Measurements from ENCODE around the gene PIP4K2A.
"Not testable (repeated sequence)": the region's sequence is repeated elsewhere in the genome, so short reads cannot be mapped to it uniquely, and the experiment has no call there.

The PIP4K2A gene

DNA sequence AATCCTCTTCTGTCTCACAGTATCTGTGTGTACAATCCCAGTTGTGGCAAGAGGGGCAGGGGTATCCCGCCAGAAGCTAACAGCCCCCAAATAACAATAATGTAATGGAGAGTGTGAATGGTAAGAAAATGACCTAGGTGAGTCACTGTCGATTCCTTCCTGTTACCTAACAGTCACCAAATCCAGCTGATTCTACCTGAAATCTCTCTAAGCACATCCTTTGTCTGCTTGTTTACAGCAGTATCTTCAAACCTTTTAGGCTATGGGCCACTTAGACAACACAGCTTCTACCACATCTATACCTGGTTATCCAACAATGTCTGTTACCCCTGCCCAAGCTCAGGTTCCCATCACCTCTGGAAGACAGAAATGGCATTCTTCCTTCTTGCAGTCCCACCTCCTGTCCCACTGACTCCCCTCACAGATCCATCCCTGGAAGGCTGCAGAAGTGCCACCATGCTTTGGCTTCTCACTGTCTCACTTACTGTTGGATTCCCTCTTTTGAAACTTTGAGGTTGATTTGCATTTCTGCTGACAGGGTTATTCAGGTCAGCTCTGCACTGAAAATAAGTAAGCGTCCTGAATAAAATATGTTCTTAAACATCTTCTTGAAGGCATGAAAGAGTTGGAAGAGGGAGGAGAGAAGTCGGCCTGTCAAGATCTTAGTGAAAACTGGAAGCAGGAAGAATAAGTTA is 13.1 kb downstream of the PIP4K2A start:
- in situ Hi-C loops (cut with HindIII; ENCODE audit: low pct_ligation_motif_present, low pct_unique_long_range_greater_than_20kb, low sequenced_read_pairs), result no loop called here

DNA sequence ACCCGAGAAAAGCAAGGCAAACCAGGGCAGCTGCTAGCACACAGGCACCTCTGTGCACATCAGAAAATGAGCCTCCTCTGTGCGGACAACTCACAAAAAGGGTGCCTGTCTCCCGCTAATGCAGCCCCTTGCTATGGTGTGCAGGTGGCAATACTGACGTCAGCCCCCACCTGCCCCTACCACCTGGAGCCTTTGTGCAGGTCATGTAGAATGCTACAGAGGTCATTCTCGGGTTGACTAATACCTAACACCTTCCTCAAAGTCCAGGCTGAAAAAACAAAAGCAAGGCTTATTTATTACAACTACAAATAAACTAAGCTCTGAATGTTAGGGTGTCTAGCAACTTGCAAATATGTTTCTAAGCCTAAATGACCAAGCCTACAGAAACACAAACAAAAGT is 13.9 kb downstream of the PIP4K2A start:
- in situ Hi-C loops (cut with HindIII; ENCODE audit: low pct_ligation_motif_present, low pct_unique_long_range_greater_than_20kb, low sequenced_read_pairs), result no loop called here
- DNase-seq, result no peak

More for the DNA sequence above, 13.1 kb downstream of the PIP4K2A start:
- DNase-seq, result no peak

DNA sequence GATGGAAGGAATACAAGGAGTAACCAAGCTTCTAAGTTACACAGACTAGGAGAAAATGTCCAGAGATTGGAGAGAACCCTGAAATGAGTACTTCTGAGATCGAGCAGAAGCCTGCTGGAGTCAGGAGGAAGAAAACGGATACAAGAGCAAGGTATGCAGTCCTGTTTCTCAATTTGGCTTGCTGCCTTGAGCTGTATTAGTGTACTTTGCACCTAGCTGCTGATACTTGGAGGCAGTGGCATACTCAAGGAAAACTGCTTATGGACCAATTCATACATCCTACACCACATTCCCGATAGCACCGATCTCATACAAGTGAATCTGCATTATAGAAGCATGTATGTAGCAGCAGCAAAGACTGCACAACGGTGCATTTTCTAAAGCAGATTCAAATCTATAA is 14.4 kb downstream of the PIP4K2A start:
- no peak for DNase-seq
- in situ Hi-C loops (cut with HindIII; ENCODE audit: low pct_ligation_motif_present, low pct_unique_long_range_greater_than_20kb, low sequenced_read_pairs), result no loop called here

DNA sequence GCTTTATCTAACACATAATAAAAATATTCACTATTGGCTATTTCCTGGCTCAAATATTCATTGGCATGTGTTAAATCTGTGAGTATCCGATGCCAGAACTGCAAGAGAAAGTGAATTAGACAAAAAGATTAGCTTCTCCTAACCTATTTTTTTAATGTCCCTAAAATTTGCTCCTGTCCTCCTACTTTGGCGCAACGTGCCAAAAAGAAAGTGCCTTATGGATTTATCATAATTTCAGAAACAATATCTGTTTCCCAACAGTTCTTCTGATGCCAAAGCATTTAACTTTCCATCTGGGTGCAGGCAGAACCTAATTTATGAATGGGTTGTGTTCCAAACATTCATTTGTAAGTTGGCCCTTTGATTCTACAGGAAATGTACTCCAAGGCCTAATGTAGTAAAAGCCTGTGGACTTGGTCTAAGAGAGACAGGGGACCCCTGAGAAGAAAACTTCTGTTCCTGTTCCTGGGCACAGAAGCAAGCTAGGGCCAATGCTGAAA is 15.4 kb downstream of the PIP4K2A start:
- in situ Hi-C loops (cut with HindIII; ENCODE audit: low pct_ligation_motif_present, low pct_unique_long_range_greater_than_20kb, low sequenced_read_pairs), result no loop called here
- DNase-seq, result no peak

DNA sequence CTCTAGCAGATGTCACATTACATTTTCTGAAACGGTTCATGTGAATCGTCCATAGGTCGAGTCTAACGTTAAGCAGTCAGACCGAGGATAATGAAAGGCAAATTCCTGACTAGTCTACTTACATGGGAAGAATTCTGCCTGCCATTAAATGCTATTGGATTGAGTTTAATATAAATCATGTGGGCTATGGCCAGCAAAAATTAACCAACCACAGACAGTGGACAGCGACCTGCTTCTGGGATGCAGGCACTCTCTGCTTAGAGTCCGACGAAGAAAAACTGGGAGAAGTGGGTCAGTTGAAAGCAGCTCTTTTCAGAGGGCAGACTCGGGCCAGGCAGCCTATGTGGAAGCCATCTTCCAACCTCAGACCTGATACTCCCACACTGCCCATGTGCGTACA is 16.6 kb downstream of the PIP4K2A start:
- DNase-seq, result no peak
- in situ Hi-C loops (cut with HindIII; ENCODE audit: low pct_ligation_motif_present, low pct_unique_long_range_greater_than_20kb, low sequenced_read_pairs), result no loop called here

DNA sequence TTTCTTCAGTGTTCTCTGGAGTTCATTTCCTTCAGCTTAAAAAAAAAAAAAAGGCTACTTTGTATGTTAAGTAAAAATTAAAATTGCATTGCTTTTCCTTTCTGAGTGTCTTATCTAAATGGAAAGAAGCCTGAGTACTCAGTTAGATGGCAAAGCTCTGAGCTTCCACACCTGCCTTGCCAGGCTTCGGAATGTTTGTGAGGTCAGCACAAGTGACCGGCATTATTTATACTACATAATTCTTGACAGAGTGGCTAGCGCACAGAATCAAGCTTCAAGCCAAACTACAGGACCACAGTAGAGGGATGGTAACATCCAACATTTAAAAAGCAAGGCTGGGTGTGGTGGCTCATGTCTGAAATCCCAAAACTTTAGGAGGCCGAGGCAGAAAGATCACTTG is 17.3 kb downstream of the PIP4K2A start:
- in situ Hi-C loops (cut with HindIII; ENCODE audit: low pct_ligation_motif_present, low pct_unique_long_range_greater_than_20kb, low sequenced_read_pairs), result no loop called here
- DNase-seq, result no peak

DNA sequence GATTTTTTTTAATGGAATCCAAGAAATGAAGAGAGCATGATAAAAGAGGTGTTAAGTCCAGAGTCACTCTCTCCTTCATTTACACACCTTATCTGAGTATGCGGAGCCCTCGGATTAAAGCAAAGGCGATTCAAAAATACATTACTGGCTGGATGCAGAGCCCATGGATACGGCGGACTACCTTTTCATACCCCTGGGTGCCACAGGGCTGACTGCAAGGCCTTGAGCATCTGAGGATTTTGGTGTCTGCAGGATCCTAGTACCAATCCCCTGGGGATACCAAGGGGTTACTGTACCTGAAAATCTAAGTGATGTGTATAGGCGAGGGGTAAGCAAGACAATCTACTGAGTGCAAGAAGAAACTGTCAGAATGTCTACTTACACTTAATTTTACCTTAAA is 20.5 kb downstream of the PIP4K2A start:
- in situ Hi-C loops (cut with HindIII; ENCODE audit: low pct_ligation_motif_present, low pct_unique_long_range_greater_than_20kb, low sequenced_read_pairs), result no loop called here
- DNase-seq, result no peak

DNA sequence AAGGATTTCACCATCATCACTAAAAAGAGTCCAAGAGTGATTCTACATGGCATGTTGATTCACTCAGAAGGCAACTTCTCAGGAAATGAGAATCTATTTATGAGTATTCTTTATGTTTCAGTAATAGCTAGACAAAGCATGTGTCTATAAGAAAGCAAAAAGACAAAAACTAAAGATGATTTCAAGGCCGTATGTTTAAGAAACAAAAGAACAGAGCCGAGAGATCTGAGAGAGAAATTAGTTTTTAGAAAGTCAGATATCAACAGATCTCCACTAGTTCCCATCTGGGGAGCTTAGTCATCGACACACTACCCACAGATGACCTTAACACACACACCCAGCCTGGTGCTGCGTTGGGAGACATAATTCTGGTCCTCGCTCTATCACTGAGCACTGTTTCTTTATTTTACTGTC is 21.0 kb downstream of the PIP4K2A start:
- DNase-seq, result peak; percentile 25

DNA sequence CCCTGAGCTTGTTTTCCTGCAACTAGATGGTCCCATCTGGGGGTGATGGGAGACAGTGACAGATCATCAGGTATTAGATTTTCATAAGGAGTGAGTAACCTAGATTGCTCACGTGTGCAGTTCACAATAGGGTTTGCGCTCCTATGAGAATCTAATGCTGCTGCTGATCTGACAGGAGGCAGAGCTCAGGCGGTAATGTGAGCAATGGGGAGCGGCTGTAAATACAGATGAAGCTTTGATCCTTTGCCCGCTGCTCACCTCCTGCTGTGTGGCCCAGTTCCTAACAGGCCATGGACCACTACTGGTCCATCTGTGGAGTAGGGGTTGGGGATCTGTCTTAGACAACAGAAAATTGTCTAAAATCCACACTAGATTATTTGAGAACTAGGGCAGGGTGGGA is 22.3 kb downstream of the PIP4K2A start:
- in situ Hi-C loops (cut with HindIII; ENCODE audit: low pct_ligation_motif_present, low pct_unique_long_range_greater_than_20kb, low sequenced_read_pairs), result not testable (repeated sequence)

More for the DNA sequence above, 21.0 kb downstream of the PIP4K2A start:
- in situ Hi-C loops (cut with HindIII; ENCODE audit: low pct_ligation_motif_present, low pct_unique_long_range_greater_than_20kb, low sequenced_read_pairs), result no loop called here

DNA sequence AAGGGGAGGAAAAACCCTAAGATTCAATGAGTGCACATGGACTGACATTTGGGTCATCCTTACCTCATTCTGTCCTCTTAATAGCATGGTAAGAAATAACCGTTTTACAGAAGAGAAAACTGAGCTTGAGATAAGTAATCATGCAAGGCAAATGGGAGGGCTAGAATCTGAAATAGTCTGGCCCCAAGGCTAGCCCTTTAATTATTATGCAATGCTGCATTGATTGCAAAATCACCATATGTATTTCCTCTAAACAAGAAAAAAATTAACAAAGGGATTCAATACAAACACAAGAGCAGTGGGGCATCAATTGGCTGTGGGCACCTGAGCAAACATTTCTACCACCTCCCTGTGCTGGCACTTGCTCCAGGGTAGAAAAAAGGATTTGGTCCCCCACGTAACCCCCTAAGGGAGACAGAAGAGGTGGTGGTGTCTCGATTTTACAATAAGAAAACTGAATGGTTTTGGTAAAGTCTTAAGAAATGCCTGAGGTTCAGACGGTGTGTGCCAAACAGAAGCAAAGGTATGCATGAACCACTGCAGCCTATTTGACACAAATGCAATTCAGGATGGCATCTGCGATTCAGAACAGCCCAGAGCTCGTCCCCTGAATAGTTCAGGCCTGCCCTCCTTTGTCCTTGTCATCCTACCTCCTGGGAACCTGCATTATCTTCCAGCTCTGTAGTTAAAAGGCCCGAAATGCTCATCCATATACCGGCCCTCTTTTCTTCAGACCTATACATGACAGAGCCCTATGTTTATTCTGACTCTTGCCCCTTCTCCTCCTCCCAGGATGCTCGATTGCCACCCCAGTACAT is 23.6 kb downstream of the PIP4K2A start:
- no peak for DNase-seq
- in situ Hi-C loops (cut with HindIII; ENCODE audit: low pct_ligation_motif_present, low pct_unique_long_range_greater_than_20kb, low sequenced_read_pairs), result no loop called here

More for the DNA sequence above, 22.3 kb downstream of the PIP4K2A start:
- not testable (repeated sequence) for DNase-seq

DNA sequence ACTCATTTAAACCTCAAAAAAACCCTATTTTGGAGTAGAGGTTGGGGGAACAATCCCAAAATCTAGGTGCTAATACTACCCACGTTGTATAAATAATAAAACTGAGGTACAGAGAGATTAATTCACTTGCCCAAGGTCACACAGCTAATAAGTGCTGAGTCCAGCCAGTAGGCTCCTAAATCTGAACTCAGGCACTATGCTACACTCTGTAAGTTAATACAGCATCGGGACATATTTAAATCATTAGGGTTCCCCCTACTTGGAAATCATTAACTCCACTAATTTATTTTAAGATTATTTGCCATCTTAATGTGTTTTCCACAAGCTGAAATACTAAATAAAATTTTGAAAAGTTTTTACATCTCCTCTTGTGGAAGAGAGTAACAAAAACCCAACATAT is 24.2 kb downstream of the PIP4K2A start:
- in situ Hi-C loops (cut with HindIII; ENCODE audit: low pct_ligation_motif_present, low pct_unique_long_range_greater_than_20kb, low sequenced_read_pairs), result no loop called here
- no peak for DNase-seq

DNA sequence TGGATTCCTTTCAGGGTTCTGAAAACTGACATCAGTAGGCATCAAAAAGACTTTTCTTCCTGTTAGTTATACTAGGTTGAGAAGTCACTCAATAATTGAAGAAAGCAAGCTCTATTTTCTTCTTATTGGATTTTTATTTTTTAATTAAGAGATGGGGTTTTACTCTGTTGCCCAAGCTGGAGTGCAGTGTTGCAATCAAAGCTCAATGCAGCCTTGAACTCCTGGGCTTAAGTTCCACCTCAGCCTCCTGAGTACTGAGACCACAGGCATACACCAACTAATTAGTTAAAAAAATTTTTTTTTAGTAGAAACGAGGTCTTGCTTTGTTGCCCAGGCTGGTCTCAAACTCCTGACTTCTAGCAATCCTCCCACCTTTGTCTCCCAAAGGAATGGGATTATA is 28.0 kb downstream of the PIP4K2A start:
- in situ Hi-C loops (cut with HindIII; ENCODE audit: low pct_ligation_motif_present, low pct_unique_long_range_greater_than_20kb, low sequenced_read_pairs), result no loop called here
- no peak for DNase-seq

DNA sequence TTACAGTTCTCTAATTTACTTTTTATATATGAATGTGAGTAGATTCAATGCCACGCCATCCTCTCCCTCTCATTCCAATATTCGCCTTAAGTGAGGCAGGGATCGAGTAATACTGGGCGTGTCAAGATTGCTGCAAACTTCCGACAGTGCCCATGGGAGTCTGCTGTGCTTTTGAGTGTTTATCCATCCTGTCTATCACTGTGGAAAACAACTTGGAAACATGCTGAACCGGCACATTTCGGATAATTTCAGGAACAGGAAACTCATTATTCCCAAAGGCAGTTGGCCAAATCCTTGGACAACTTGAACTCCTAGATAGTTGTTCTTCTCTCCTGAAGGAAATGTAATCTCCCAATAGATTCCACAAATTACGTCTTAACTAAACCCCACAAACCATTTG is 28.5 kb downstream of the PIP4K2A start:
- in situ Hi-C loops (cut with HindIII; ENCODE audit: low pct_ligation_motif_present, low pct_unique_long_range_greater_than_20kb, low sequenced_read_pairs), result no loop called here
- no peak for DNase-seq

DNA sequence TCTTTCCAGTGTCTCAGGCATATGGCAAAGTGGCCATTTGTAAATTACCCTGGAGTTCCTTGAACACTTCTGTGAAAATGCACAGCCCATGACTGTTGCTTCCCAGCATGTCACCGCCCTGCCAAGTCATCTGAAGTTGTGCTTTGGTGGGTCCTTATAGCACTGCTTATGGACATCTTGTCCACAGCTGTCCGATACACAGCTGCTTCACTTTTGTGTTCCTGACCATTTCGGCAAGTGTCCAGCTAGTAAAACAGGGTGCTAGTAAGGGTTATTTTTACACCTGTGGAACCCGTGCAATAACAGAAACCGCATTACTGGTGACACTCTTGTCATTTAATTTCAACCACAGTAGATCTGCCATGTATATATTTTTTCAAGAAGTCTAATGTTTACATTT is 29.7 kb downstream of the PIP4K2A start:
- peak; percentile 4 for DNase-seq
- in situ Hi-C loops (cut with HindIII; ENCODE audit: low pct_ligation_motif_present, low pct_unique_long_range_greater_than_20kb, low sequenced_read_pairs), result no loop called here

DNA sequence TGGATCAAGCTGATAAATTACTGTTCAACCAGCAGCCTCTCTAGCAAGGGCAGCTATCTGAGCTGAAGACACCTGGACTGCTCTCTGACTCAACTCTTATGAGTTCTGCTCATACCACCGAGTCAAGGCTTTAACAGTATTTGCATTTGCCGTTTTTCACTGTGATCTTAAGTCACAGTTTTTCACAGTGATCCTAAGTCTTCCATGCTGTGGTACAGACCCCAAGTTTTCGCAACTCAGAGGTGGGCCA is 31.3 kb downstream of the PIP4K2A start:
- peak; percentile 47 for DNase-seq
- in situ Hi-C loops (cut with HindIII; ENCODE audit: low pct_ligation_motif_present, low pct_unique_long_range_greater_than_20kb, low sequenced_read_pairs), result no loop called here

DNA sequence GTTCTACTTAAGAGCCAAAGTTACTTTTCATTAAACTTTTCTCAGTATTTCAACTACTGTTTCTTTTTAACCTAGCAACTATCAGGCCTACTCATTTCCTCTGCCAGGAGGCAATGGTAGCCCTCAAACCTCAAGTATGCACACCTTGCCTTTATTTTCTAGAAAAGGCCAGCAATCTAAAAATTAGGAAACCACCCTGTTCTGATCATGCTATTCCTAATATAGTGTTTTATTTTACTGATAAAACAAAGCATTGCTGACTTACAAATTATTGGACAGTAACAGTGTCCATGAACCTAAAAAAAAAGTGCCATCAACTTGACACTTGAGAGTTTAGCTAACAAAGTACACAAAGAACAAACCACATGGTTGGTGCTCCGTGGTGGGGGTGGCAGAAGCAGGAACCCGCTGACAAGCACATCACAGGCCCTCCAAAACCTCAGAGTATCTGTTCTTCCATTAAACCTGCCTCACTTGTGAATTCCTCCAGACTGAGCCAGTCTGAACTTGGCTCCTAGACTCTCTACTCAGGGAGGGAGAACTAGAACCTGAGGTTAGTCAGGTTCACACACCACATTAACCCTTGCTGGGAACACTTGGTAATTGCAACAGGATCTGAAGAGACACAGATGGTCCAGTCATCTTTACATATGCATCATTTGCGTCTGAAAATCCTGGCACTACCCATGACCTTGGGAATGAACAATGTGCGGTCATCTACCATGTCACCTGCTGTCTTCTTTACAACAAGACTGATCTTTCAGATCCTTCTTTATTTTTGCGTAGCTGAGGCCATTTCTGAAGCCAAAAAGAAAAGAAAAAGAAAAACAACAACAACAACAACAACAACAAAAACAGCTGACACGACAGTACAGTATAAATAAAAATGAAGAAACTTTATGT is 31.9 kb downstream of the PIP4K2A start:
- peak; percentile 64 for DNase-seq

DNA sequence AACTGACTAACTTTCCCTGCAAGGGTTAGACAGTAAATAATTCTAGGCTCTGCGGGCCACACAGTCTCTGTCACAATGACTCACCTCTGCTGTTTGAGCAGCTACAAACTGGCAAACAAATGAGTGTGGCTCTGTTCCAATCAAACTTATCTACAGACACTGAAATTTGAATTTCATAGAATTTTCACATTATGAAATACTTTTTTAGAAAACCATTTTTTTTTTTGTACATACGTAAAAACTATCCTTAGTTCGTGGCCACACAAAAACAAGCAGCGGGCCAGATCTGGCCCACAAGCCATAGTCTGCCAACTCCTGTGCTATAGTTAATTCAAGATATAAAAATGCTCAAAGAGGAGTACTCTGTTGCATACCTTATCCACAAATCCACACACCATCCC is 32.6 kb downstream of the PIP4K2A start:
- in situ Hi-C loops (cut with HindIII; ENCODE audit: low pct_ligation_motif_present, low pct_unique_long_range_greater_than_20kb, low sequenced_read_pairs), result no loop called here
- DNase-seq, result peak; percentile 57

More for the DNA sequence above, 31.9 kb downstream of the PIP4K2A start:
- in situ Hi-C loops (cut with HindIII; ENCODE audit: low pct_ligation_motif_present, low pct_unique_long_range_greater_than_20kb, low sequenced_read_pairs), result no loop called here

DNA sequence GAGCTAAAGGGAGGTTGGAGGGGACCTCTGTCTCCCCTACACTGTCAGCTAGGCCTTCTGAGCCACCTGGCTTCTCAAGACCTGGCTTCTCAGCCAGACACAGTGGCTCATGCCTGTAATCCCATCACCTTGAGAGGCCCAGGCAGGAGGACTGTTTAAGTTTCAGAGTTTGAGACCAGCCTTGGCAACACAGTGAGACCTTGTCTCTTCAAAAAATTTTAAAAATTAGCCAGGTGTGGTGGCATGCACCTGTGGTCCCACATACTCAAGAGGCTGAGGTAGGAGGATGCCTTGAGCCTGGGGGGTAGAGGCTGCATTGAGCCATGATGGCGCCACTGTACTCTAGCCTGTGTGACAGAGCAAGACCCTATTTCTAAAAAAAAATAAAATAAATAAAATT is 33.1 kb downstream of the PIP4K2A start:
- no peak for DNase-seq
- in situ Hi-C loops (cut with HindIII; ENCODE audit: low pct_ligation_motif_present, low pct_unique_long_range_greater_than_20kb, low sequenced_read_pairs), result no loop called here

DNA sequence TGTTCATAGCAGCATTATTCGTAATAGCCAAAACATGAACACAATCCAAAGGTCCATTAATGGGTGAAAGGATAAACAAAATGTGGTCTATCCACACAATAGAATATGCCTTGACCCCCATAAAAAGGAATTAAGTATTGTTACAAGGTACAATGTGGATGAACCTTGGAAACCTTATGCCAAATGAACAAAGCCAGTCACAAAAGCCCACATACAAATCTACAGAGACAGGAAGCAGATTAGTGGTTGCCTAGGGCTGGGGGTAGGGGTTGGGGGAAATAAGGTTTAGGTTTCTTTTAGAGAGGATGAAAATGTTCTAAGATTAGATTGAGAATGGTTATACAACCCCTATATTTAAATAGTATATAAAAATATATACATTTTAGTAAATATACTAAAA is 34.8 kb downstream of the PIP4K2A start:
- in situ Hi-C loops (cut with HindIII; ENCODE audit: low pct_ligation_motif_present, low pct_unique_long_range_greater_than_20kb, low sequenced_read_pairs), result no loop called here
- DNase-seq, result no peak
